Gastrocnemius medialis (tissue), 4 donors: ENCODE results near the gene PGA3. TPM values are rescaled to one million over a fixed set of nuclear protein-coding genes. Genes with fewer than 3 reads are reported as not detected.
"Not testable (repeated sequence)": the region's sequence is repeated elsewhere in the genome, so short reads cannot be mapped to it uniquely, and the experiment has no call there.

Source experiments
- ATAC-seq, 2 donors: fragments of 150-250 bp; one replicate each; pipeline ENCODE4 v1.9.1; 2016
- DNase-seq, 2 donors: peaks; one replicate each; pipeline ENCODE4 v3.0.0-alpha.2; 2019
- H3K27ac ChIP-seq, 4 donors: fragments of 200-600 bp; sonication (generic); 1 replicate in 1 of 4; 2 replicates in 3 of 4; pipeline ENCODE4 v1.5.1; 2016 to 2018; ENCODE audit warnings: mild to moderate bottlenecking in 2 of 4, moderate library complexity in 1 of 4
- H3K27me3 ChIP-seq, 3 donors: fragments of 200-600 bp; sonication (generic) in 2 of 3; 1 replicate in 1 of 3; 2 replicates in 2 of 3; pipeline versions ENCODE4 v1.5.1 to v1.6.0; 2016 to 2019; ENCODE audit warnings: mild to moderate bottlenecking in 1 of 3, moderate library complexity in 1 of 3
- H3K36me3 ChIP-seq, 2 donors: fragments of 200-600 bp; sonication (generic) in 1 of 2; one replicate each; pipeline ENCODE4 v1.5.1; 2017 to 2018
- H3K4me1 ChIP-seq, 2 donors: fragments of 200-600 bp; sonication (generic) in 1 of 2; one replicate each; pipeline ENCODE4 v1.5.1; 2016 to 2017; ENCODE audit warnings: mild to moderate bottlenecking in 2 of 2
- H3K4me3 ChIP-seq, 4 donors: fragments of 200-600 bp; sonication (generic) in 3 of 4; 1 replicate in 1 of 4; 2 replicates in 3 of 4; pipeline ENCODE4 v1.5.1; 2016 to 2019; ENCODE audit warnings: mild to moderate bottlenecking in 2 of 4
- H3K9me3 ChIP-seq, 3 donors: fragments of 200-600 bp; sonication (generic) in 2 of 3; 1 replicate in 1 of 3; 2 replicates in 2 of 3; pipeline ENCODE4 v1.5.1; 2016 to 2019
- CTCF ChIP-seq, 5 experiments: fragments of 450-650 bp in 3 of 5; fragments of 200-600 bp in 2 of 5; sonication (generic) in 2 of 5; IDR thresholded peaks in 4 of 5; conservative IDR thresholded peaks in 1 of 5; 1 replicate in 4 of 5; 2 replicates in 1 of 5; pipeline ENCODE4 v1.5.1; 2016 to 2019; ENCODE audit warnings: antibody characterized with exemption in 5 of 5, mild to moderate bottlenecking in 3 of 5, moderate library complexity in 3 of 5
- POLR2A ChIP-seq, 2 donors: fragments of 450-650 bp; IDR thresholded peaks; one replicate each; pipeline ENCODE4 v1.6.1; 2017; ENCODE audit warnings: antibody characterized with exemption in 2 of 2, mild to moderate bottlenecking in 2 of 2, moderate library complexity in 2 of 2
- in situ Hi-C, 4 donors: fragments of 200-750 bp; cut with MboI; loops; one replicate each; pipeline versions ENCODE4 v1.15.0 to v1.8.0; 2017; ENCODE audit warnings: low sequenced_read_pairs in 4 of 4
- intact Hi-C: fragments of 100-400 bp; cut with DNase I; formaldehyde crosslinking; loops from one replicate; pipeline ENCODE4 v1.15.1; 2023; ENCODE audit warnings: low total_unique reads
- total RNA-seq, 4 donors: library from RNA; depleted of rRNA; stranded (reverse); fragments of >200 nt; gene quantifications; one replicate each; pipeline versions ENCODE4 v1.1.0 to v1.2.3, GENCODE V29; 2016

Gene PGA3
- total RNA-seq, 4 donors from 2014 or later: not detected

GRCh38 chr11:61174949-61175348 lies 28.4 kb upstream of the PGA3 start:
- ATAC-seq (no peak), DNase-seq (no peak)
- H3K9me3 ChIP-seq: no peaks in the 10 kb centered on the region
- no peaks in the 10 kb centered on the region for H3K27me3 ChIP-seq
- H3K4me3 ChIP-seq: no peak overlapping the region
- intact Hi-C loops: no loop called here
- no peak overlapping the region for H3K27ac ChIP-seq
- TF ChIP-seq CTCF (IDR thresholded peaks at IDR 0.05 in 4 of 5, conservative IDR thresholded peaks at IDR 0.05 in 1 of 5) (no peak), POLR2A (IDR thresholded peaks at IDR 0.05) (no peak)
- H3K36me3 ChIP-seq: no peaks in the 10 kb centered on the region
- in situ Hi-C loops: loop anchor here in 3 of 4 donors (25.0 kb wide), 3 partner anchors 138 to 338 kb away; partner anchors contain the start of genes CCDC86 (in 3 of the 3), PRPF19 (in 1 of the 3), TMEM109 (in 1 of the 3) and TMEM132A (in 1 of the 3)
- H3K4me1 ChIP-seq: no peaks in the 10 kb centered on the region

- H3K27me3 ChIP-seq: no peaks in the 10 kb centered on the region
- H3K9me3 ChIP-seq: no peaks in the 10 kb centered on the region
- no peak overlapping the region for H3K27ac ChIP-seq
- intact Hi-C loops: no loop called here
- ATAC-seq (no peak), DNase-seq (no peak)
- in situ Hi-C loops: loop anchor here in 3 of 4 donors (25.0 kb wide), 2 partner anchors 139 to 339 kb away; partner anchors contain the start of gene CCDC86 (in 3 of the 3)
- H3K4me3 ChIP-seq: no peak overlapping the region
- no peaks in the 10 kb centered on the region for H3K4me1 ChIP-seq
- TF ChIP-seq CTCF (IDR thresholded peaks at IDR 0.05 in 4 of 5, conservative IDR thresholded peaks at IDR 0.05 in 1 of 5) (no peak), POLR2A (IDR thresholded peaks at IDR 0.05) (no peak)
- H3K36me3 ChIP-seq: no peaks in the 10 kb centered on the region
Measured at GRCh38 chr11:61176446-61176845, 26.9 kb upstream of the PGA3 start.

- H3K4me1 ChIP-seq, H3K4me3 ChIP-seq, H3K27ac ChIP-seq, intact Hi-C loops, H3K36me3 ChIP-seq, DNase-seq, H3K9me3 ChIP-seq, ATAC-seq, H3K27me3 ChIP-seq: not testable (repeated sequence)
- in situ Hi-C loops: loop anchor here in 3 of 4 donors (25.0 kb wide), 2 partner anchors 143 to 343 kb away; partner anchors contain the start of gene CCDC86 (in 3 of the 3)
Measured at GRCh38 chr11:61180205-61180604, 23.1 kb upstream of the PGA3 start.

- intact Hi-C loops: no loop called here
Measured at GRCh38 chr11:61181489-61181888, 21.8 kb upstream of the PGA3 start.

GRCh38 chr11:61183645-61184044 lies 19.7 kb upstream of the PGA3 start:
- in situ Hi-C loops (loop anchor here in 3 of 4 donors (25.0 kb wide), 2 partner anchors 146 to 346 kb away; partner anchors contain the start of gene CCDC86 (in 3 of the 3)), intact Hi-C loops (no loop called here)
- no peak for TF ChIP-seq POLR2A (IDR thresholded peaks at IDR 0.05)
- TF ChIP-seq CTCF (IDR thresholded peaks at IDR 0.05 in 4 of 5, conservative IDR thresholded peaks at IDR 0.05 in 1 of 5): no peak

More at GRCh38 chr11:61181489-61181888, 21.8 kb upstream of the PGA3 start:
- Histone ChIP-seq H3K9me3 (no peaks in the 10 kb centered on the region), H3K4me3 (no peak overlapping the region), H3K4me1 (no peaks in the 10 kb centered on the region), H3K36me3 (no peaks in the 10 kb centered on the region), H3K27ac (no peak overlapping the region), H3K27me3 (no peaks in the 10 kb centered on the region)
- TF ChIP-seq CTCF (IDR thresholded peaks at IDR 0.05 in 4 of 5, conservative IDR thresholded peaks at IDR 0.05 in 1 of 5): no peak
- TF ChIP-seq POLR2A (IDR thresholded peaks at IDR 0.05): no peak
- no peak for DNase-seq
- in situ Hi-C loops: loop anchor here in 3 of 4 donors (25.0 kb wide), 2 partner anchors 144 to 344 kb away; partner anchors contain the start of gene CCDC86 (in 3 of the 3)
- no peak for ATAC-seq

More at GRCh38 chr11:61183645-61184044, 19.7 kb upstream of the PGA3 start:
- H3K4me3 ChIP-seq: no peak overlapping the region
- ATAC-seq (no peak), DNase-seq (no peak)
- no peaks in the 10 kb centered on the region for H3K27me3 ChIP-seq
- no peak overlapping the region for H3K27ac ChIP-seq
- no peaks in the 10 kb centered on the region for H3K4me1 ChIP-seq
- H3K9me3 ChIP-seq: no peaks in the 10 kb centered on the region
- H3K36me3 ChIP-seq: no peaks in the 10 kb centered on the region
